ENCODE results near the gene GABRR3. TPM values are rescaled to one million over a fixed set of nuclear protein-coding genes. Genes with fewer than 3 reads are reported as not detected.

Gene GABRR3
- total RNA-seq, 4 donors from 2014 or later, result not detected

DNA sequence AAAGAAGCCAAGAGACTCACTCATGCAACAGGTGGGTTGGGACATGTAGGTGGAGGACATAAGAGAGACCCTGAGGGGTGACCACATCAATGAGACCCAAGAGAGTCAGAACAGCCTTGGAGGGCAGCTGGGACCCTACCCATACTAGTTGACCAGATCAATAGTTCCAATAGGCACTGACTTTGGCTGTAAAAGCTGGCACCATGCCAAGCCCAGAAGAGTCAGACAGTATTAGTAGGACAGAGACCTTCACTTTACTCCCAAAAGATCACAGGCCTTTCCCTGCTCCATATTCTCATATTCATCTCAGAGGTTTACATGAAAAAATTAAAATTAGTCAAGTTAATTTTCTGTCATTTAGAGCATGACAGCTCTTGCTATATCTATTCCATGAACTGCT, 20.9 kb upstream of the GABRR3 start:
- no peak for DNase-seq (ENCODE audit: low spot score in 2 of 2)
- no peaks in the 10 kb centered on the region for H3K27me3 ChIP-seq
- no peaks in the 10 kb centered on the region for H3K4me1 ChIP-seq
- no peak overlapping the region for H3K4me3 ChIP-seq
- no peaks in the 10 kb centered on the region for H3K9me3 ChIP-seq
- no peak overlapping the region for H3K27ac ChIP-seq
- no peaks in the 10 kb centered on the region for H3K36me3 ChIP-seq
- TF ChIP-seq CTCF (IDR thresholded peaks at IDR 0.05), result no peak
- no peak for TF ChIP-seq EP300 (IDR thresholded peaks at IDR 0.05)
- TF ChIP-seq POLR2A (IDR thresholded peaks at IDR 0.05), result no peak

- no peak overlapping the region for H3K27ac ChIP-seq
- no peaks in the 10 kb centered on the region for H3K4me1 ChIP-seq
- H3K4me3 ChIP-seq, result no peak overlapping the region
- H3K36me3 ChIP-seq, result no peaks in the 10 kb centered on the region
- TF ChIP-seq CTCF (IDR thresholded peaks at IDR 0.05) (no peak), POLR2A (IDR thresholded peaks at IDR 0.05) (no peak), EP300 (IDR thresholded peaks at IDR 0.05) (no peak)
- no peaks in the 10 kb centered on the region for H3K27me3 ChIP-seq
- 74 to 75% methylated on average over 1 of the region's 1 CpG for WGBS, 2 donors
- DNase-seq (ENCODE audit: low spot score in 2 of 2), result no peak
- no peaks in the 10 kb centered on the region for H3K9me3 ChIP-seq
Measured at GRCh38 chr3:98049271-98049670, 14.2 kb upstream of the GABRR3 start.

- no peaks in the 10 kb centered on the region for H3K36me3 ChIP-seq
- H3K27me3 ChIP-seq, result no peaks in the 10 kb centered on the region
- no peak overlapping the region for H3K4me3 ChIP-seq
- no peak for DNase-seq (ENCODE audit: low spot score in 2 of 2)
- no peaks in the 10 kb centered on the region for H3K4me1 ChIP-seq
- no peak for TF ChIP-seq CTCF (IDR thresholded peaks at IDR 0.05)
- no peak for TF ChIP-seq POLR2A (IDR thresholded peaks at IDR 0.05)
- no peak for TF ChIP-seq EP300 (IDR thresholded peaks at IDR 0.05)
- 44 to 58% methylated on average over 1 of the region's 1 CpG for WGBS, 2 donors
- H3K9me3 ChIP-seq, result no peaks in the 10 kb centered on the region
- no peak overlapping the region for H3K27ac ChIP-seq
Measured at GRCh38 chr3:98048586-98048985, 13.5 kb upstream of the GABRR3 start.

GRCh38 chr3:98041350-98041749, 6.2 kb upstream of the GABRR3 start:
- Histone ChIP-seq H3K4me1 (peaks cover 0 to 4% (median 0%) of the 10 kb centered on the region in 4 donors), H3K4me3 (no peak overlapping the region), H3K36me3 (no peaks in the 10 kb centered on the region), H3K9me3 (peaks cover 0 to 10% (median 0%) of the 10 kb centered on the region in 4 donors), H3K27me3 (no peaks in the 10 kb centered on the region), H3K27ac (no peak overlapping the region)
- TF ChIP-seq POLR2A (IDR thresholded peaks at IDR 0.05), result no peak
- WGBS, 2 donors, result 88 to 98% methylated on average over 1 of the region's 1 CpG
- no peak for DNase-seq (ENCODE audit: low spot score in 2 of 2)

GRCh38 chr3:98039322-98040024, 4.4 kb upstream of the GABRR3 start:
- Histone ChIP-seq H3K36me3 (no peaks in the 10 kb centered on the region), H3K27me3 (peaks cover 0 to 7% of the 10 kb centered on the region in 2 donors), H3K27ac (no peak overlapping the region), H3K4me1 (peaks cover 0 to 4% (median 0%) of the 10 kb centered on the region in 4 donors), H3K4me3 (peak overlapping the region in 3 of 4 donors; percentile 14 to 40 (median 27)), H3K9me3 (peaks cover 0 to 10% (median 0%) of the 10 kb centered on the region in 4 donors)
- TF ChIP-seq POLR2A (IDR thresholded peaks at IDR 0.05) (no peak), CTCF (IDR thresholded peaks at IDR 0.05) (peak; percentile 75 to 89 (median 81))
- peak in 1 of 2 donors; percentile 78 for DNase-seq (ENCODE audit: low spot score in 2 of 2)
- 15 to 17% methylated on average over 13 of the region's 13 CpGs for WGBS, 2 donors
